ENCODE results near the gene FIBCD1.

GRCh38 chr9:130955947-130956621 lies 17.0 kb upstream of the FIBCD1 start:
- TF ChIP-seq CTCF (IDR thresholded peaks at IDR 0.05) (no peak), CREM (CRISPR knock-in tag; IDR thresholded peaks at IDR 0.05) (no peak), JUN (CRISPR knock-in tag; IDR thresholded peaks at IDR 0.05) (no peak), AFF4 (CRISPR knock-in tag; IDR thresholded peaks at IDR 0.05; ENCODE audit: borderline replicate concordance) (no peak), USF2 (CRISPR knock-in tag; IDR thresholded peaks at IDR 0.05) (no peak), MLX (CRISPR knock-in tag; IDR thresholded peaks at IDR 0.05) (no peak), NFYB (CRISPR knock-in tag; conservative IDR thresholded peaks at IDR 0.05; ENCODE audit: low read depth) (no peak), TP53 (CRISPR knock-in tag; IDR thresholded peaks at IDR 0.05) (no peak), MAX (CRISPR knock-in tag; IDR thresholded peaks at IDR 0.05) (no peak), TEAD4 (CRISPR knock-in tag; IDR thresholded peaks at IDR 0.05) (no peak), TEAD1 (CRISPR knock-in tag; IDR thresholded peaks at IDR 0.05) (no peak)
- TF ChIP-seq, protein P1, sequence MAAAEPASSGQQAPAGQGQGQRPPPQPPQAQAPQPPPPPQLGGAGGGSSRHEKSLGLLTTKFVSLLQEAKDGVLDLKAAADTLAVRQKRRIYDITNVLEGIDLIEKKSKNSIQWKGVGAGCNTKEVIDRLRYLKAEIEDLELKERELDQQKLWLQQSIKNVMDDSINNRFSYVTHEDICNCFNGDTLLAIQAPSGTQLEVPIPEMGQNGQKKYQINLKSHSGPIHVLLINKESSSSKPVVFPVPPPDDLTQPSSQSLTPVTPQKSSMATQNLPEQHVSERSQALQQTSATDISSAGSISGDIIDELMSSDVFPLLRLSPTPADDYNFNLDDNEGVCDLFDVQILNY (CRISPR knock-in tag; IDR thresholded peaks at IDR 0.05): no peak
- TF ChIP-seq, protein P2, sequence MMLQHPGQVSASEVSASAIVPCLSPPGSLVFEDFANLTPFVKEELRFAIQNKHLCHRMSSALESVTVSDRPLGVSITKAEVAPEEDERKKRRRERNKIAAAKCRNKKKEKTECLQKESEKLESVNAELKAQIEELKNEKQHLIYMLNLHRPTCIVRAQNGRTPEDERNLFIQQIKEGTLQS (CRISPR knock-in tag; conservative IDR thresholded peaks at IDR 0.05): no peak
